Left lung (tissue), 10 donors: ENCODE data around the gene SERPINB4. TPM values are rescaled to one million over a fixed set of nuclear protein-coding genes. Genes with fewer than 3 reads are reported as not detected.

Experiments used
- ATAC-seq: fragments of 200-7000 bp; cut with Tn5 transposase; one replicate; pipeline ENCODE4 v1.9.1; 2020; ENCODE audit warnings: moderate library complexity
- DNase-seq, 4 donors: peaks; one replicate each; pipeline ENCODE4 v3.0.0-alpha.2; 2013 to 2020
- H3K27ac ChIP-seq, 2 donors: fragments of 200-600 bp; sonication (generic) in 1 of 2; one replicate each; pipeline versions ENCODE4 v1.5.0 to v1.8.0; 2020 to 2021
- H3K27me3 ChIP-seq, 2 donors: fragments of 200-600 bp; sonication (generic) in 1 of 2; one replicate each; pipeline versions ENCODE4 v1.5.0 to v1.8.0; 2020 to 2021
- H3K36me3 ChIP-seq, 2 donors: fragments of 200-600 bp; sonication (generic) in 1 of 2; one replicate each; pipeline versions ENCODE4 v1.5.0 to v1.8.0; 2020 to 2021
- H3K4me1 ChIP-seq, 2 donors: fragments of 200-600 bp; one replicate each; pipeline ENCODE4 v1.8.0; 2021
- H3K4me3 ChIP-seq, 2 donors: fragments of 200-600 bp; sonication (generic) in 1 of 2; one replicate each; pipeline versions ENCODE4 v1.5.0 to v1.8.0; 2020 to 2021; ENCODE audit warnings: mild to moderate bottlenecking in 1 of 2
- H3K9me3 ChIP-seq, 2 donors: fragments of 200-600 bp; sonication (generic) in 1 of 2; one replicate each; pipeline versions ENCODE4 v1.5.0 to v1.8.0; 2020 to 2021
- CTCF ChIP-seq, 2 donors: fragments of 200-600 bp; sonication (generic) in 1 of 2; IDR thresholded peaks; one replicate each; pipeline versions ENCODE4 v1.5.0 to v1.8.0; 2021; ENCODE audit warnings: antibody characterized with exemption in 2 of 2
- intact Hi-C, 2 donors: fragments of 100-400 bp; cut with DNase I; formaldehyde crosslinking; loops; one replicate each; pipeline versions ENCODE4 v1.11.2 to v1.14.2; 2022
- polyA plus RNA-seq, 6 donors: library from polyadenylated mRNA; unstranded; fragments of 120-200 nt; gene quantifications; one replicate each; pipeline ENCODE4 v1.2.1, GENCODE V29; 2013; ENCODE audit not compliant: insufficient read length in 6 of 6
- total RNA-seq, 2 donors: library from RNA; stranded (reverse); fragmentation: NEBNext Ultra II Directional; extraction: Animal tissue kit (Norgen Biotek cat#: 25700); gene quantifications; one replicate each; pipeline ENCODE4 v1.2.1, GENCODE V29; 2021
- donor health status: DM: no; HTN: yes; CAD: no.
- donor health status: DM: no; HTN: no; CAD: no.

SERPINB4 gene
- total and polyA plus RNA-seq, 8 donors, result 0.42 TPM; not detected in 7

- no peaks in the 10 kb centered on the region for H3K4me1 ChIP-seq
- peaks cover 0 to 2% of the 10 kb centered on the region in 2 donors for H3K9me3 ChIP-seq
- DNase-seq (no peak), ATAC-seq (no peak)
- no peak overlapping the region for H3K4me3 ChIP-seq
- no peaks in the 10 kb centered on the region for H3K36me3 ChIP-seq
- H3K27me3 ChIP-seq, result no peaks in the 10 kb centered on the region
- H3K27ac ChIP-seq, result no peak overlapping the region
- TF ChIP-seq CTCF (IDR thresholded peaks at IDR 0.05), result no peak
- intact Hi-C loops, result no loop called here
Measured at GRCh38 chr18:63603772-63604171, 40.3 kb downstream of the SERPINB4 start.

- Histone ChIP-seq H3K36me3 (no peaks in the 10 kb centered on the region), H3K4me1 (no peaks in the 10 kb centered on the region), H3K4me3 (no peak overlapping the region), H3K9me3 (peaks cover 0 to 2% of the 10 kb centered on the region in 2 donors), H3K27me3 (no peaks in the 10 kb centered on the region), H3K27ac (no peak overlapping the region)
- intact Hi-C loops, result no loop called here
- TF ChIP-seq CTCF (IDR thresholded peaks at IDR 0.05), result no peak
- DNase-seq (no peak), ATAC-seq (no peak)
Measured at GRCh38 chr18:63603355-63603754, 40.7 kb downstream of the SERPINB4 start.

DNA sequence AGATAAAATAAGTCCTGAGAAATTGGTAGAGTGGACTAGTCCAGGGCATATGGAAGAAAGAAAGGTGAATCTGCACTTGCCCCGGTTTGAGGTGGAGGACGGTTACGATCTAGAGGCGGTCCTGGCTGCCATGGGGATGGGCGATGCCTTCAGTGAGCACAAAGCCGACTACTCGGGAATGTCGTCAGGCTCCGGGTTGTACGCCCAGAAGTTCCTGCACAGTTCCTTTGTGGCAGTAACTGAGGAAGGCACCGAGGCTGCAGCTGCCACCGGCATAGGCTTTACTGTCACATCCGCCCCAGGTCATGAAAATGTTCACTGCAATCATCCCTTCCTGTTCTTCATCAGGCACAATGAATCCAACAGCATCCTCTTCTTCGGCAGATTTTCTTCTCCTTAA lies 47.1 kb downstream of the SERPINB4 start:
- no peak for ATAC-seq
- Histone ChIP-seq H3K27me3 (no peaks in the 10 kb centered on the region), H3K27ac (no peak overlapping the region), H3K36me3 (no peaks in the 10 kb centered on the region), H3K9me3 (peaks cover 0 to 2% of the 10 kb centered on the region in 2 donors), H3K4me3 (no peak overlapping the region), H3K4me1 (no peaks in the 10 kb centered on the region)
- DNase-seq, result peak in 1 of 4 donors; percentile 41
- no peak for TF ChIP-seq CTCF (IDR thresholded peaks at IDR 0.05)
- intact Hi-C loops, result no loop called here

GRCh38 chr18:63592471-63592870 lies 51.6 kb downstream of the SERPINB4 start:
- ATAC-seq, result no peak
- no peak for DNase-seq
- Histone ChIP-seq H3K27ac (no peak overlapping the region), H3K36me3 (no peaks in the 10 kb centered on the region), H3K9me3 (peaks cover 0 to 3% of the 10 kb centered on the region in 2 donors), H3K4me3 (no peak overlapping the region), H3K27me3 (no peaks in the 10 kb centered on the region), H3K4me1 (no peaks in the 10 kb centered on the region)
- TF ChIP-seq CTCF (IDR thresholded peaks at IDR 0.05), result no peak
- intact Hi-C loops, result no loop called here

GRCh38 chr18:63591725-63592124 lies 52.3 kb downstream of the SERPINB4 start:
- H3K4me3 ChIP-seq, result no peak overlapping the region
- H3K9me3 ChIP-seq, result peaks cover 0 to 3% of the 10 kb centered on the region in 2 donors
- H3K4me1 ChIP-seq, result no peaks in the 10 kb centered on the region
- H3K27me3 ChIP-seq, result no peaks in the 10 kb centered on the region
- H3K36me3 ChIP-seq, result no peaks in the 10 kb centered on the region
- intact Hi-C loops, result no loop called here
- DNase-seq, result no peak
- no peak for ATAC-seq
- H3K27ac ChIP-seq, result no peak overlapping the region
- TF ChIP-seq CTCF (IDR thresholded peaks at IDR 0.05), result no peak
